Endothelial cell of umbilical vein (primary cell): ENCODE results near the gene ONECUT2. TPM values are rescaled to one million over a fixed set of nuclear protein-coding genes. Genes with fewer than 3 reads are reported as not detected.

Experiments
- BruUV-seq: library from RNA; stranded (reverse); fragments of 400-500 nt; replicated peaks from 2 replicates; lab custom pipeline; 2021; lab: Mats Ljungman, UMichigan
- CTCF ChIA-PET: fragments of 300-600, 350-600 bp; sonication (Branson Sonifier 250); formaldehyde crosslinking; loops from one replicate; lab custom pipeline; 2021; ENCODE audit warnings: antibody characterized with exemption, inconsistent platforms; lab: Charles Lee
- POLR2A ChIA-PET: fragments of 300-600, 350-600 bp; sonication (Branson Sonifier 250); formaldehyde crosslinking; loops from one replicate; lab custom pipeline; 2021; ENCODE audit warnings: antibody characterized with exemption, inconsistent platforms; lab: Charles Lee
- DNase-seq: peaks from one replicate; pipeline ENCODE4 v3.0.0-alpha.2; 2011; ENCODE audit warnings: low read depth, low spot score
- FAIRE-seq: peaks from 2 replicates; lab custom pipeline; 2011; peaks lifted over from hg19 to GRCh38; lab: Jason Lieb, UNC
- H2AFZ ChIP-seq: 2 replicates; pipeline ENCODE4 v1.6.0; 2012; ENCODE audit warnings: low read depth, low read length, control low read depth, inconsistent platforms
- H3K27ac ChIP-seq: 2 replicates; pipeline ENCODE4 v1.5.1; 2011; ENCODE audit warnings: low read depth, mild to moderate bottlenecking, control low read depth, low read length, moderate library complexity; ENCODE audit not compliant: insufficient read depth
- H3K27me3 ChIP-seq, 2 experiments: 2 replicates each; pipeline versions ENCODE4 v1.6.0 to v1.6.1; 2011; ENCODE audit warnings: low read length in 2 of 2, mixed read lengths in 1 of 2; ENCODE audit not compliant: control insufficient read depth in 2 of 2, insufficient read depth in 2 of 2
- H3K36me3 ChIP-seq, 2 experiments: 2 replicates in 1 of 2; 3 replicates in 1 of 2; pipeline ENCODE4 v1.5.1; 2011; ENCODE audit warnings: low read length in 2 of 2, mild to moderate bottlenecking in 1 of 2, moderate library complexity in 1 of 2; ENCODE audit not compliant: control insufficient read depth in 2 of 2, insufficient read depth in 2 of 2; ENCODE audit errors: extremely low read depth in 1 of 2
- H3K4me1 ChIP-seq: 3 replicates; pipeline ENCODE4 v1.5.1; 2011; ENCODE audit warnings: mild to moderate bottlenecking, low read length; ENCODE audit not compliant: control insufficient read depth, insufficient read depth; ENCODE audit errors: extremely low read depth
- H3K4me2 ChIP-seq: 2 replicates; pipeline ENCODE4 v1.6.1; 2011; ENCODE audit warnings: low read length, control low read depth, mixed read lengths; ENCODE audit not compliant: insufficient read depth
- H3K4me3 ChIP-seq, 3 experiments: fragments of 200-600 bp in 1 of 3; sonication (generic), shearing (Covaris generic) in 1 of 3; replicated peaks in 1 of 3; 2 replicates each; pipeline ENCODE4 v1.5.1; 2011 to 2016; ENCODE audit warnings: control low read depth in 3 of 3, low read length in 3 of 3, mild to moderate bottlenecking in 2 of 3, inconsistent platforms in 1 of 3, low read depth in 1 of 3, moderate library complexity in 1 of 3; ENCODE audit not compliant: insufficient read depth in 1 of 3
- H3K79me2 ChIP-seq: 2 replicates; pipeline ENCODE4 v1.6.0; 2012; ENCODE audit warnings: low read length, inconsistent platforms; ENCODE audit not compliant: control insufficient read depth, insufficient read depth
- H3K9ac ChIP-seq: replicated peaks from 2 replicates; pipeline ENCODE3; 2011; ENCODE audit warnings: low read length, control low read depth; ENCODE audit not compliant: insufficient read depth; ENCODE audit errors: extremely low read depth
- H3K9me1 ChIP-seq: replicated peaks from 3 replicates; pipeline ENCODE4 v1.6.0; 2011; ENCODE audit warnings: mild to moderate bottlenecking, low read length; ENCODE audit not compliant: control insufficient read depth, insufficient read depth; ENCODE audit errors: extremely low read depth
- H3K9me3 ChIP-seq: replicated peaks from 2 replicates; pipeline ENCODE4 v1.5.1; 2012; ENCODE audit warnings: low read length, inconsistent platforms; ENCODE audit not compliant: control insufficient read depth, insufficient read depth
- H4K20me1 ChIP-seq: replicated peaks from 2 replicates; pipeline ENCODE3; 2011; ENCODE audit warnings: mild to moderate bottlenecking, low read length; ENCODE audit not compliant: control insufficient read depth, insufficient read depth; ENCODE audit errors: extremely low read depth
- CTCF ChIP-seq, 2 donors: IDR thresholded peaks; 1 replicate in 1 of 2; 2 replicates in 1 of 2; pipeline ENCODE4 v1.5.1; 2011; ENCODE audit warnings: low read length in 2 of 2, mild to moderate bottlenecking in 2 of 2, moderate library complexity in 2 of 2, control low read depth in 1 of 2, inconsistent platforms in 1 of 2, low read depth in 1 of 2; ENCODE audit not compliant: insufficient read depth in 1 of 2; ENCODE audit errors: extremely low read depth in 1 of 2
- EZH2 ChIP-seq: IDR thresholded peaks from 2 replicates; pipeline ENCODE4 v1.6.1; 2012; ENCODE audit warnings: borderline replicate concordance, low read depth, mild to moderate bottlenecking, moderate library complexity, low read length, inconsistent platforms; ENCODE audit not compliant: severe bottlenecking
- FOS ChIP-seq: IDR thresholded peaks from 2 replicates; pipeline ENCODE4 v1.6.1; 2011; ENCODE audit warnings: mild to moderate bottlenecking, low read length, moderate library complexity, borderline replicate concordance; ENCODE audit not compliant: insufficient read depth
- GATA2 ChIP-seq: IDR thresholded peaks from 2 replicates; pipeline ENCODE4 v1.7.0; 2011; ENCODE audit warnings: low read depth, mild to moderate bottlenecking, moderate library complexity, mixed read lengths, low read length; ENCODE audit not compliant: insufficient read length, insufficient read depth
- JUN ChIP-seq: IDR thresholded peaks from 2 replicates; pipeline ENCODE4 v1.6.1; 2011; ENCODE audit warnings: borderline replicate concordance, low read depth; ENCODE audit not compliant: insufficient read length, insufficient read depth
- MAX ChIP-seq: IDR thresholded peaks from 2 replicates; pipeline ENCODE4 v1.6.1; 2011; ENCODE audit not compliant: insufficient read depth, insufficient read length
- MYC ChIP-seq: IDR thresholded peaks from one replicate; pipeline ENCODE4 v1.6.1; 2011; ENCODE audit warnings: mild to moderate bottlenecking, low read depth, low read length
- POLR2A ChIP-seq: IDR thresholded peaks from 2 replicates; pipeline ENCODE4 v1.6.1; 2012; ENCODE audit warnings: low read depth, mild to moderate bottlenecking, control low read depth, low read length
- POLR2AphosphoS5 ChIP-seq: IDR thresholded peaks from 2 replicates; pipeline ENCODE4 v1.6.1; 2012; ENCODE audit warnings: low read depth, mild to moderate bottlenecking, control low read depth, low read length, moderate library complexity; ENCODE audit not compliant: insufficient read depth
- dilution Hi-C: fragments of 300-500 bp; cut with MboI; formaldehyde crosslinking; loops from one replicate; pipeline ENCODE4 v1.15.0; 2019; ENCODE audit warnings: low sequenced_read_pairs; ENCODE audit not compliant: extremely low pct_ligation_motif_present
- intact Hi-C: fragments of 100-400 bp; cut with micrococcal nuclease; formaldehyde crosslinking; loops from one replicate; pipeline ENCODE4 v1.10.0; 2022
- polyA plus RNA-seq, 4 experiments: library from polyadenylated mRNA; depleted of rRNA in 3 of 4; stranded (reverse) in 3 of 4; unstranded in 1 of 4; fragments of >200 nt; gene quantifications; 2 replicates each; pipeline versions ENCODE4 v1.2.1 to v1.2.3, GENCODE V29; 2011 to 2012; ENCODE audit warnings: missing spikeins in 1 of 4
- total RNA-seq: library from RNA; stranded (reverse); gene quantifications from 2 replicates; pipeline ENCODE4 v1.2.3, GENCODE V29; 2021

Gene ONECUT2
- total and polyA plus RNA-seq, 2 donors (not counting 3 experiments of a cell fraction or from before 2014, with no cell fraction given): 0.01 to 0.62 TPM

- Histone ChIP-seq H3K4me2 (no peak overlapping the region), H3K36me3 (no peaks in the 10 kb centered on the region), H3K9me1 (no peaks in the 10 kb centered on the region), H3K27me3 (peaks cover 0 to 1% of the 10 kb centered on the region in 2 experiments), H2AFZ (no peak overlapping the region), H4K20me1 (no peaks in the 10 kb centered on the region), H3K9ac (no peak overlapping the region), H3K27ac (no peak overlapping the region), H3K9me3 (no peaks in the 10 kb centered on the region), H3K4me1 (no peaks in the 10 kb centered on the region), H3K79me2 (no peaks in the 10 kb centered on the region), H3K4me3 (no peak overlapping the region)
- no peak for TF ChIP-seq MAX
- no peak for TF ChIP-seq EZH2
- TF ChIP-seq FOS: no peak
- no peak for TF ChIP-seq CTCF (IDR thresholded peaks at IDR 0.05; ENCODE audit: extremely low read depth in 1 of 2, insufficient read depth in 1 of 2, low read depth in 1 of 2, low read length in 2 of 2)
- TF ChIP-seq POLR2AphosphoS5: no peak
- no peak for TF ChIP-seq JUN
- TF ChIP-seq POLR2A: no peak
- TF ChIP-seq GATA2: no peak
- TF ChIP-seq MYC: no peak
- CTCF ChIA-PET: no interaction called here
- intact Hi-C loops: no loop called here
- POLR2A ChIA-PET: no interaction called here
- no peak for DNase-seq
- BruUV-seq: no TSS peak
- no peak for FAIRE-seq
- dilution Hi-C loops: no loop called here
These were observed 99.3 kb downstream of the ONECUT2 start for GRCh38 chr18:57534511-57534909.
